ENCODE data around the gene GRIK2.
"Not testable (repeated sequence)": the region's sequence is repeated elsewhere in the genome, so short reads cannot be mapped to it uniquely, and the experiment has no call there.

The GRIK2 gene

DNA sequence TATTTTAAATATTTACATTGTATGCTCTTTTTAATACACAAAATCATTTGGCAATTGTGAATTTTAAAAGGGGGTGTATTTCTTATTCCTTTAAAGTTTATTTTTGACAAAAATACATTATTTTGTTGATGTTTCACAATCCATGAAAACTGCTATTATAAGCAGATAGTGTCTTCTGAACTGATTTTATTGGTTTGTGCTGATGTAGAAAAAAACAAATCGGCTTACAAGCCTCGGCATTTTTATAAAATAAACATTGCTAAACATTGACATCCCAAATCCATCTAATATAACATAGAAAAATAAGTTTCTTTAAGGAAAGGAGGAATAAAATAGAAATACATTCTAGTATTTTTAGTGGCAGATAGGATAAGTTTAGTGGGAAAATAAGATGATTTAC lies 634.7 kb downstream of the GRIK2 start:
- Histone ChIP-seq H3K4me3 (ENCODE audit: low read length) (no peak overlapping the region), H3K27ac (ENCODE audit: low read length) (no peak overlapping the region), H3K27me3 (ENCODE audit: control insufficient read depth, insufficient read depth, low read length) (no peaks in the 10 kb centered on the region), H3K9me3 (ENCODE audit: control insufficient read depth, insufficient read depth, low read length) (no peaks in the 10 kb centered on the region), H3K4me1 (ENCODE audit: control insufficient read depth, insufficient read depth, low read length) (no peaks in the 10 kb centered on the region), H3K36me3 (ENCODE audit: control insufficient read depth, insufficient read depth, low read length) (no peaks in the 10 kb centered on the region)
- WGBS (ENCODE audit: insufficient coverage, insufficient read length): no CpG with 5 or more reads among the region's 2 CpGs
- DNase-seq (ENCODE audit: low read depth, low spot score): no peak

DNA sequence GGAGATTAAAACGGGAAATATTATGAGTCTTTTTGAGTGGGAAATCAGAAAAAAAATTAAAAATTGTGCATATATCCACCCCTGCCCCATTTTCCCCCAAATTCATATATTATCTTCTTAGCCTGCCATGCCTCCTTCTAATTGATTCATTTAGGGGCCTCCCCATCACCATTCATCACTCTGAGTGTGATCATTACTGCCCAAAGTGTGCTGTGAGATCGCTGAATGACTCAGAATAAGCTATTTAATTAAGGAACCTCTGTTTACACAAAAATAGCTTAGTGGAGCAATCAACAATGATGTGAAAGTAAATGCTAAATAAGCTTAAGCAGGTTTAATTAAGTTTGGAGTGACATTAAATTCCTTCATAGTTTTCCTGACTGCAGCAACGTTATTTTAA lies 645.5 kb downstream of the GRIK2 start:
- H3K36me3 ChIP-seq (ENCODE audit: control insufficient read depth, insufficient read depth, low read length): no peaks in the 10 kb centered on the region
- no peak overlapping the region for H3K27ac ChIP-seq (ENCODE audit: low read length)
- no peaks in the 10 kb centered on the region for H3K4me1 ChIP-seq (ENCODE audit: control insufficient read depth, insufficient read depth, low read length)
- no peak overlapping the region for H3K4me3 ChIP-seq (ENCODE audit: low read length)
- no CpG with 5 or more reads among the region's 3 CpGs for WGBS (ENCODE audit: insufficient coverage, insufficient read length)
- no peaks in the 10 kb centered on the region for H3K27me3 ChIP-seq (ENCODE audit: control insufficient read depth, insufficient read depth, low read length)
- H3K9me3 ChIP-seq (ENCODE audit: control insufficient read depth, insufficient read depth, low read length): no peaks in the 10 kb centered on the region
- no peak for DNase-seq (ENCODE audit: low read depth, low spot score)

DNA sequence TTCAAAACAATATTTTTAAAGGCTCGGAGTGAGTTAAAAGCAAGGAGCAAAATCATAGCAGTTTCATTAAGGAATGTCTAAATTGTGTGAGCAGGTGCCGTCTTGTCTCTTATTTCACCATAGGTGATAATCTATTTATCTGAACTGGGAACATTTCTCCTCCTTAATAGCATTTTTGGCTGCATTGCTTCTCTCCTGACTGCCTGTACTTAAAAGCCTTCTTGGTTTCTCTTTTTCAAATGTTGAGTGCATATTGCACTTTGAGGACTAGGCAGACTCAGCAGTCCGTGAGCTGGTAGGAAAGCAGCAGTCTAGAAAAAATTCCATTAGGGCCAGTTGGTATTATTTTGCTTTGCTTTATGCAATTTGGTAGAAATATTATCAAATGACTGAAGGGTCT lies 645.9 kb downstream of the GRIK2 start:
- DNase-seq (ENCODE audit: low read depth, low spot score): no peak

DNA sequence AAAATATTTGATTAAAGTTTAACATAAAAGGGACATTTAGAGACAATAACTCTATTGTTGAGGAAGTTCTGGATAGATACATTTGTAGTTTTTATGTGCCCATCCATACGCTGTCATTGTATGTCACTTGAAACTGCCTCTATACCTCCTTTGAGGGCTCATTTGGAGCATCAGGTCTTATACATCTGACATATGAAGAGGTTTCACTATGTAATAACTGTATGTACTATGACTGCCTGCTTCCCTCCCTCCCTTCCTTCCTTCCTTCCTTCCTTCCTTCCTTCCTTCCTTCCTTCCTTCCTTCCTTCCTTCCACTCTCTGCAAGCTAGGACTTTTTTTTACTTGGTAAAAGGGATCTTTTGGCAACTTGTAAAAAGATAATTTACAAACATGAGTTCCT lies 657.5 kb downstream of the GRIK2 start:
- no CpG with 5 or more reads among the region's 1 CpG for WGBS (ENCODE audit: insufficient coverage, insufficient read length)
- Histone ChIP-seq H3K36me3 (ENCODE audit: control insufficient read depth, insufficient read depth, low read length) (no peaks in the 10 kb centered on the region), H3K27ac (ENCODE audit: low read length) (no peak overlapping the region), H3K27me3 (ENCODE audit: control insufficient read depth, insufficient read depth, low read length) (no peaks in the 10 kb centered on the region), H3K4me1 (ENCODE audit: control insufficient read depth, insufficient read depth, low read length) (no peaks in the 10 kb centered on the region), H3K4me3 (ENCODE audit: low read length) (no peak overlapping the region), H3K9me3 (ENCODE audit: control insufficient read depth, insufficient read depth, low read length) (no peaks in the 10 kb centered on the region)
- no peak for DNase-seq (ENCODE audit: low read depth, low spot score)

More for the DNA sequence above, 645.9 kb downstream of the GRIK2 start:
- no peak overlapping the region for H3K4me3 ChIP-seq (ENCODE audit: low read length)
- no peaks in the 10 kb centered on the region for H3K9me3 ChIP-seq (ENCODE audit: control insufficient read depth, insufficient read depth, low read length)
- WGBS (ENCODE audit: insufficient coverage, insufficient read length): no CpG with 5 or more reads among the region's 3 CpGs
- no peaks in the 10 kb centered on the region for H3K36me3 ChIP-seq (ENCODE audit: control insufficient read depth, insufficient read depth, low read length)
- no peaks in the 10 kb centered on the region for H3K27me3 ChIP-seq (ENCODE audit: control insufficient read depth, insufficient read depth, low read length)
- no peak overlapping the region for H3K27ac ChIP-seq (ENCODE audit: low read length)
- H3K4me1 ChIP-seq (ENCODE audit: control insufficient read depth, insufficient read depth, low read length): no peaks in the 10 kb centered on the region

DNA sequence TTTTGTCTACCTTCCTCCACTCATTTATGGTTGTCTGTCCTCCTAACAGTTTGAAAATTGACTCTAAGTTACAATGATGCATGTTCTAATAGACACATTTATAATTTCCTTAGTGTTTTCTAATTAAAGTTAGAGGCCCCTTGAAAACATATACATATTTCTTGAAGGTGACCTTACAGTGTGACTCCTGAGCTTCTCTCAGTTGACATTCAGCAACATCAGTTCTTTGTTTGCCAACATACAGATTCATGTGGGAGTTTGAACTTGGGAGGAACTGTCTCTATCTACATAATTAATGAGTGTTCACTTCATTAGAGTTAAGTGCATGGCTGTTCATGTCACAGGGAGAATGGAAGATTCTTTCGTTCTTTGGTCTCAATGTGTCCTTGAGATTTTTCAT lies 658.2 kb downstream of the GRIK2 start:
- DNase-seq (ENCODE audit: low read depth, low spot score): no peak
- Histone ChIP-seq H3K9me3 (ENCODE audit: control insufficient read depth, insufficient read depth, low read length) (no peaks in the 10 kb centered on the region), H3K4me1 (ENCODE audit: control insufficient read depth, insufficient read depth, low read length) (no peaks in the 10 kb centered on the region), H3K27me3 (ENCODE audit: control insufficient read depth, insufficient read depth, low read length) (no peaks in the 10 kb centered on the region), H3K4me3 (ENCODE audit: low read length) (no peak overlapping the region), H3K27ac (ENCODE audit: low read length) (no peak overlapping the region), H3K36me3 (ENCODE audit: control insufficient read depth, insufficient read depth, low read length) (no peaks in the 10 kb centered on the region)
- no CpG with 5 or more reads among the region's 1 CpG for WGBS (ENCODE audit: insufficient coverage, insufficient read length)

DNA sequence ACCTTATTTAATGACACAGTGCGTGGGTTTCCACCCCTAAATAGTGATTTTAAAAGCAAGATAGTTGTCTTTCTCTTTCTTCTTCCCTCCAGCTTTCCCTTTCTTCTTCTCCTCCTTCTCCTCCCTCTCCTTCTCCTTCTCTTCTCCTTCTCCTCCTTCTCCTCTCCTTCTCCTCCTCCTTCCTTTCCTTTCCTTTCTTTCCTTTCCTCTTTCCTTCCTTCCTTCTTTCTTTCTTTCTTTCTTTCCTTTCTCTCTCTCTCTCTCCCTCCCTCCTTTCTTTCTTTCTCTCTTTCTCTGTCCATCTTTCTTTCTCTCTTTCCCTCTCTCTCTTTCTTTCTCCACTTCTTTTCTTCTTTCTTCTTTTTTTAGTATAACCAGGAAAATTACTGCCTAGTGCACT lies 670.6 kb downstream of the GRIK2 start:
- Histone ChIP-seq H3K9me3 (ENCODE audit: control insufficient read depth, insufficient read depth, low read length) (no peaks in the 10 kb centered on the region), H3K27ac (ENCODE audit: low read length) (no peak overlapping the region), H3K4me1 (ENCODE audit: control insufficient read depth, insufficient read depth, low read length) (no peaks in the 10 kb centered on the region), H3K4me3 (ENCODE audit: low read length) (no peak overlapping the region), H3K27me3 (ENCODE audit: control insufficient read depth, insufficient read depth, low read length) (no peaks in the 10 kb centered on the region), H3K36me3 (ENCODE audit: control insufficient read depth, insufficient read depth, low read length) (no peaks in the 10 kb centered on the region)
- no CpG with 5 or more reads among the region's 1 CpG for WGBS (ENCODE audit: insufficient coverage, insufficient read length)
- no peak for DNase-seq (ENCODE audit: low read depth, low spot score)

DNA sequence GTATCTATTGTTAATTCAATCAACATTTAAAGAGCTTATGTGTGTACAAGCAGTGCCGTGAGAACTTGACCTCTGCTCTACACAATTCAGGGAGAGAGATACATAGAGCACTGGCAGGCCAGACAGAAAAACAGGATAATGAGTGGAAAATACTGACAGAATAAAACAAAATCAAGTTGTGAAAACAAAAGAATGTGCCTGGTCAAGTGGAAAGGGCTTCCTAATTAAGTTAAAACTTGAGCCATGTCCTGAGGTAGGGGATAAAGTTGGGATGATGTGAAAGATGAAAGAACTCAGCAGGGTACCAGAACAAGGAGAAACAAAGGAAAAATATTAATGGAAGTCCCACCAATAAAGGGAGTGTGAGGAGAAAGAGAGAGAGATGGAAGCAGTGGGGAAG lies 672.8 kb downstream of the GRIK2 start:
- no peaks in the 10 kb centered on the region for H3K36me3 ChIP-seq (ENCODE audit: control insufficient read depth, insufficient read depth, low read length)
- DNase-seq (ENCODE audit: low read depth, low spot score): no peak
- H3K27ac ChIP-seq (ENCODE audit: low read length): no peak overlapping the region
- H3K9me3 ChIP-seq (ENCODE audit: control insufficient read depth, insufficient read depth, low read length): no peaks in the 10 kb centered on the region
- no peaks in the 10 kb centered on the region for H3K4me1 ChIP-seq (ENCODE audit: control insufficient read depth, insufficient read depth, low read length)
- no CpG with 5 or more reads among the region's 1 CpG for WGBS (ENCODE audit: insufficient coverage, insufficient read length)
- no peak overlapping the region for H3K4me3 ChIP-seq (ENCODE audit: low read length)
- H3K27me3 ChIP-seq (ENCODE audit: control insufficient read depth, insufficient read depth, low read length): no peaks in the 10 kb centered on the region

DNA sequence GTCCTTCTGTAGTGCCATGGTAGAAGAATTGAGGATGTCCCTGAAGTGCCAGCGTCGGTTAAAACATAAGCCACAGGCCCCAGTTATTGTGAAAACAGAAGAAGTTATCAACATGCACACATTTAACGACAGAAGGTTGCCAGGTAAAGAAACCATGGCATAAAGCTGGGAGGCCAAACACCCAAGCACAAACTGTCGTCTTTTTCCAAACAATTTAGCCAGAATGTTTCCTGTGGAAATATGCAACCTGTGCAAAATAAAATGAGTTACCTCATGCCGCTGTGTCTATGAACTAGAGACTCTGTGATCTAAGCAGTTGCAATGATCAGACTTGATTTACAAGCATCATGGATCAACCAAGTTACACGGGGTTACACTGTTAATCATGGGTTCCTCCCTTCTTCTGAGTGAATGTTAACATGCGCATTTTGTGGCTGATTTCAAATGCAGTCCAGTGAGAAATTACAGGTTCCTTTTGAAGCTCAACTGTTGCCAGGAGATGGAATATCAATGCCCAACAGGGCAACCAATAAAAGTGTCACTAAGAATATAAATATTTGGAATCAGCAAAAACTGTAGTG lies 674.9 kb downstream of the GRIK2 start:
- Histone ChIP-seq H3K27me3 (ENCODE audit: control insufficient read depth, insufficient read depth, low read length) (no peaks in the 10 kb centered on the region), H3K9me3 (ENCODE audit: control insufficient read depth, insufficient read depth, low read length) (no peaks in the 10 kb centered on the region), H3K4me1 (ENCODE audit: control insufficient read depth, insufficient read depth, low read length) (no peaks in the 10 kb centered on the region), H3K4me3 (ENCODE audit: low read length) (no peak overlapping the region), H3K27ac (ENCODE audit: low read length) (no peak overlapping the region), H3K36me3 (ENCODE audit: control insufficient read depth, insufficient read depth, low read length) (no peaks in the 10 kb centered on the region)
- WGBS (ENCODE audit: insufficient coverage, insufficient read length): no CpG with 5 or more reads among the region's 7 CpGs
- no peak for DNase-seq (ENCODE audit: low read depth, low spot score)

DNA sequence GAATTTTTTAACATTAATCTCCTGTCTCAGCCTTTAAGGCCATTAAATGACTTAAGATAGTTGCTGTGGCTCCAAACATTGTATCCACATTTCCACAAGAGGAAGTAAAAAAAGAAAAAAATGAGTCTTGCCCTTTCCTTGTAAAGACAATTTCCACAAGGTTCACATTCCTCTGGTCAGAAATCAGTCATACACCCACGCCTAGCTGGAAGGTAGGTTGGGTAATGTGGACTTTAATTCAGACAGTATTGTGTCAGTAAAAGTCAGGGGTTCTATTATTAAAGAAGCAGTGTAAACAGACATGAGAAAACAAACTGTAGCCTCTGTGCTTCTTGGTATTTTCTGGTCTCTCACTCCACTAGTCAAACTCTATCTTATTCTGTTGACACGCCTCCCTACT lies 682.0 kb downstream of the GRIK2 start:
- no peaks in the 10 kb centered on the region for H3K4me1 ChIP-seq (ENCODE audit: control insufficient read depth, insufficient read depth, low read length)
- no peaks in the 10 kb centered on the region for H3K27me3 ChIP-seq (ENCODE audit: control insufficient read depth, insufficient read depth, low read length)
- no peaks in the 10 kb centered on the region for H3K9me3 ChIP-seq (ENCODE audit: control insufficient read depth, insufficient read depth, low read length)
- no CpG with 5 or more reads among the region's 2 CpGs for WGBS (ENCODE audit: insufficient coverage, insufficient read length)
- no peak overlapping the region for H3K4me3 ChIP-seq (ENCODE audit: low read length)
- H3K27ac ChIP-seq (ENCODE audit: low read length): no peak overlapping the region
- no peak for DNase-seq (ENCODE audit: low read depth, low spot score)
- no peaks in the 10 kb centered on the region for H3K36me3 ChIP-seq (ENCODE audit: control insufficient read depth, insufficient read depth, low read length)

DNA sequence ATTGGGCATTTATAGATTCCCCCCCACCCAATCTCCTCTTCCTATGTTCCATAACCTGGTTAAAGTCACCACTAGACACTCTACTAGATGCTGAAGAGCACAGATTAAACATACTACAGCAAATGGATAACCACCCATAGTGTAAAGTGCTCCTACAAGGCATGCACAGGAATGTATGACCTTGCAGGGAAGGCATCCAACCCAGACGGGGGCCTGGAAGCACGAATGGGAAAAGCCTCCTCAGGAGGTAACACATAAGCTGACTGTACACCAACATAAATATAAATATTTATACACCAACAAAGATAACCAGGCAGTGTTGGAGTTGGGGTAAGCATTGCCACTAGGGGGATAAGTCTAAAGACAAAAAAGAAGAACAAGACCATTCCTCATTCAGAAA lies 691.7 kb downstream of the GRIK2 start:
- Histone ChIP-seq H3K4me3 (ENCODE audit: low read length) (no peak overlapping the region), H3K27me3 (ENCODE audit: control insufficient read depth, insufficient read depth, low read length) (no peaks in the 10 kb centered on the region), H3K4me1 (ENCODE audit: control insufficient read depth, insufficient read depth, low read length) (no peaks in the 10 kb centered on the region), H3K36me3 (ENCODE audit: control insufficient read depth, insufficient read depth, low read length) (no peaks in the 10 kb centered on the region), H3K27ac (ENCODE audit: low read length) (no peak overlapping the region), H3K9me3 (ENCODE audit: control insufficient read depth, insufficient read depth, low read length) (no peaks in the 10 kb centered on the region)
- WGBS (ENCODE audit: insufficient coverage, insufficient read length): no CpG with 5 or more reads among the region's 2 CpGs
- DNase-seq (ENCODE audit: low read depth, low spot score): no peak

DNA sequence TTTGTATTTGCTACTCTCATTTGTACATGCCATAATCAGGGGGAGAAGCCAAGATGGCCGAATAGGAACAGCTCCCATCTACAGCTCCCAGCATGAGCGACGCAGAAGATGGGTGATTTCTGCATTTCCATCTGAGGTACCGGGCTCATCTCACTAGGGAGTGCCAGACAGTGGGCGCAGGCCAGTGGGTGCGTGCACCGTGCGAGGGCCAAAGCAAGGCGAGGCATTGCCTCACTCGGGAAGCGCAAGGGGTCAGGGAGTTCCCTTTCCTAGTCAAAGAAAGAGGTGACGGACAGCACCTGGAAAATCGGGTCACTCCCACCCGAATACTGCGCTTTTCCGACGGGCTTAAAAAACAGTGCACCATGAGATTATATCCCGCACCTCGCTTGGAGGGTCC lies 694.7 kb downstream of the GRIK2 start:
- H3K4me3 ChIP-seq (ENCODE audit: low read length); H3K27ac ChIP-seq (ENCODE audit: low read length); H3K9me3 ChIP-seq (ENCODE audit: control insufficient read depth, insufficient read depth, low read length); H3K4me1 ChIP-seq (ENCODE audit: control insufficient read depth, insufficient read depth, low read length); DNase-seq (ENCODE audit: low read depth, low spot score); H3K27me3 ChIP-seq (ENCODE audit: control insufficient read depth, insufficient read depth, low read length); H3K36me3 ChIP-seq (ENCODE audit: control insufficient read depth, insufficient read depth, low read length): not testable (repeated sequence)
- no CpG with 5 or more reads among the region's 19 CpGs for WGBS (ENCODE audit: insufficient coverage, insufficient read length)
